BJ (cell line): ENCODE data around the gene MAPK9. TPM values are rescaled to one million over a fixed set of nuclear protein-coding genes. Genes with fewer than 3 reads are reported as not detected.

Source experiments
- CTCF ChIA-PET: fragments of 350-600 bp; formaldehyde crosslinking; extraction: SDS; loops from one replicate; lab custom pipeline; 2021; ENCODE audit warnings: antibody characterized with exemption, inconsistent platforms; lab: Yijun Ruan, JAX
- POLR2A ChIA-PET: fragments of 300-600 bp; sonication (Branson Sonifier 250); formaldehyde crosslinking; extraction: SDS; loops from one replicate; lab custom pipeline; 2021; ENCODE audit warnings: antibody characterized with exemption; lab: Charles Lee
- DNase-seq: peaks from one replicate; pipeline ENCODE4 v3.0.0-alpha.2; 2011; ENCODE audit warnings: low read depth
- H3K27me3 ChIP-seq: 2 replicates; pipeline ENCODE4 v1.6.0; 2011; ENCODE audit warnings: low read length; ENCODE audit not compliant: control insufficient read depth, insufficient read depth
- H3K36me3 ChIP-seq: 2 replicates; pipeline ENCODE4 v1.5.1; 2011; ENCODE audit warnings: low read length; ENCODE audit not compliant: control insufficient read depth, insufficient read depth
- H3K4me3 ChIP-seq: 2 replicates; pipeline ENCODE4 v1.5.1; 2011; ENCODE audit warnings: low read depth, mild to moderate bottlenecking, control low read depth, low read length
- CTCF ChIP-seq: IDR thresholded peaks from 2 replicates; pipeline ENCODE4 v1.5.1; 2011; ENCODE audit warnings: low read depth, mild to moderate bottlenecking, control low read depth, inconsistent platforms, low read length, moderate library complexity; ENCODE audit not compliant: insufficient read depth
- polyA plus RNA-seq: library from polyadenylated mRNA; depleted of rRNA; stranded (reverse); fragments of >200 nt; gene quantifications from 2 replicates; pipeline ENCODE4 v1.2.3, GENCODE V29; 2011

The MAPK9 gene
- polyA plus RNA-seq, 1 experiment = 35.0 TPM

GRCh38 chr5:180216646-180217171 is 75.2 kb downstream of the MAPK9 start:
- H3K27me3 ChIP-seq = no peaks in the 10 kb centered on the region
- ChIA-PET CTCF (no interaction called here), POLR2A (no interaction called here)
- H3K4me3 ChIP-seq = no peak overlapping the region
- TF ChIP-seq CTCF = no peak
- no peak for DNase-seq
- no peaks in the 10 kb centered on the region for H3K36me3 ChIP-seq

GRCh38 chr5:180215783-180216630 is 75.9 kb downstream of the MAPK9 start:
- Histone ChIP-seq H3K4me3 (no peak overlapping the region), H3K36me3 (no peaks in the 10 kb centered on the region), H3K27me3 (no peaks in the 10 kb centered on the region)
- no peak for TF ChIP-seq CTCF
- ChIA-PET CTCF (interaction anchor here (0.6 kb wide), 1 partner anchor 32 kb away, joined by 3 read pairs; no protein-coding TSS in a partner anchor), POLR2A (no interaction called here)
- DNase-seq = no peak

- no peak for DNase-seq
- POLR2A ChIA-PET = no interaction called here
- Histone ChIP-seq H3K36me3 (no peaks in the 10 kb centered on the region), H3K27me3 (no peaks in the 10 kb centered on the region), H3K4me3 (no peak overlapping the region)
- CTCF ChIA-PET = no interaction called here
- no peak for TF ChIP-seq CTCF
Measured at GRCh38 chr5:180214870-180215770, 76.8 kb downstream of the MAPK9 start.

GRCh38 chr5:180213657-180214207 is 78.2 kb downstream of the MAPK9 start:
- no peak overlapping the region for H3K4me3 ChIP-seq
- H3K27me3 ChIP-seq = no peaks in the 10 kb centered on the region
- no peaks in the 10 kb centered on the region for H3K36me3 ChIP-seq
- TF ChIP-seq CTCF = no peak
- CTCF ChIA-PET = no interaction called here
- no peak for DNase-seq
- POLR2A ChIA-PET = no interaction called here

- ChIA-PET POLR2A (no interaction called here), CTCF (no interaction called here)
- Histone ChIP-seq H3K27me3 (peaks cover 2% of the 10 kb centered on the region; the same call in 1 of the 2 replicates), H3K4me3 (no peak overlapping the region), H3K36me3 (no peaks in the 10 kb centered on the region)
- DNase-seq = no peak
- TF ChIP-seq CTCF = no peak
Measured at GRCh38 chr5:180213256-180213600, 78.7 kb downstream of the MAPK9 start.
